Activated T-helper 1 cell treated with Interleukin-2 at 50 U/mL for 16 hours (primary cell): ENCODE data around the gene RNF182.
"Not testable (repeated sequence)": the region's sequence is repeated elsewhere in the genome, so short reads cannot be mapped to it uniquely, and the experiment has no call there.

ENCODE experiments used
- DNase-seq: peaks from one replicate; pipeline ENCODE4 v3.0.0-alpha.2; 2020; ENCODE audit warnings: low read depth

RNF182 gene, protein sequence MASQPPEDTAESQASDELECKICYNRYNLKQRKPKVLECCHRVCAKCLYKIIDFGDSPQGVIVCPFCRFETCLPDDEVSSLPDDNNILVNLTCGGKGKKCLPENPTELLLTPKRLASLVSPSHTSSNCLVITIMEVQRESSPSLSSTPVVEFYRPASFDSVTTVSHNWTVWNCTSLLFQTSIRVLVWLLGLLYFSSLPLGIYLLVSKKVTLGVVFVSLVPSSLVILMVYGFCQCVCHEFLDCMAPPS

DNA sequence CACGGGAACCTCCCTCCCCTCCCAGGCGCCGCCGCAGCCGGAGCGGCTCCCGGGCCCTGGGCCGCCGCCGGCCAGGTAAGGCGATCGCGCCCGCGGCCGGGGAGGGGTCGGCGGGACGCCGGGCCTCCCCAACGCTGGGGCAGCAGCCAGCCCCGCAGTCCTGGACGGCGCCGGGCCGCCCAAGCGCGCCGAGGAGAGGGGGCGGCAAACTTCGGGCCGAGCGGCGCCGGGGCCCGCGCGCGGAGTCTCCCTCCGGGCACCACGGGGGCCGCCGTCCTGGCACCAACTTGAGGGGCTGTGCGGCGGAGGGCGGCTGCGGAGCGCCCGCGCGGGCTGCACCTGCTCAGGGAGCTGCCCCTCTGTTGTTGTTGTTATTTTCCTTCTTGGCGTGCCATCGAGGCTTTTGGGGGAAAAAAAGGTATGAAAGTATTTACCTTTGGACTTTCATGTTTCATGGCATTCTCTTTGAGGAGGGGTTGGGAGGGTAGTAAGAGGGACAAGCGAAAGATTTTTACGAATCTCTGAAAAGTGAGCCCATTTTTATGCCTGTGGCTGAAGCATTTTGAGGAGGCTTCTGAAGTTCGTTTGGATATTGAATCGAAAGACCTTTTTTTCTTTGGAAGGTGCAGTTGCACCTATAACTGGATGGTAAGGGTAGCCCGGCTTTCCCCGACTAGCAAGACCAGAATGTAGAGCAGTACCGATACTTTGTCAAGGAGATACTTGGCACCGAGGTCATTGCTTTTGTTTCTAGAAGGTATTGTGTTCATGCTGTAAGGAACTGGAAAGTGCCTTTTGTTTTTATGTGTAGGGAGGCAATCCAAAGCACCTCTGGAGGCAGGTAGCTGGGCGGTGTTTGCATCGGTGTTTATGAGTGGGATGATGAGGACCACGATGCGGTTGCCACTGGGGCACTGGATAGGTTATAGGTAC, at the start of gene RNF182:
Gene RNF182, plus strand, starts transcription at position 4 of the 933 bp plus-strand sequence. CDS start 52,168 bp downstream, outside the sequence.
- no peak for DNase-seq

- DNase-seq = no peak
Observed at GRCh38 chr6:13877051-13877450, 47.7 kb upstream of the RNF182 start.

DNA sequence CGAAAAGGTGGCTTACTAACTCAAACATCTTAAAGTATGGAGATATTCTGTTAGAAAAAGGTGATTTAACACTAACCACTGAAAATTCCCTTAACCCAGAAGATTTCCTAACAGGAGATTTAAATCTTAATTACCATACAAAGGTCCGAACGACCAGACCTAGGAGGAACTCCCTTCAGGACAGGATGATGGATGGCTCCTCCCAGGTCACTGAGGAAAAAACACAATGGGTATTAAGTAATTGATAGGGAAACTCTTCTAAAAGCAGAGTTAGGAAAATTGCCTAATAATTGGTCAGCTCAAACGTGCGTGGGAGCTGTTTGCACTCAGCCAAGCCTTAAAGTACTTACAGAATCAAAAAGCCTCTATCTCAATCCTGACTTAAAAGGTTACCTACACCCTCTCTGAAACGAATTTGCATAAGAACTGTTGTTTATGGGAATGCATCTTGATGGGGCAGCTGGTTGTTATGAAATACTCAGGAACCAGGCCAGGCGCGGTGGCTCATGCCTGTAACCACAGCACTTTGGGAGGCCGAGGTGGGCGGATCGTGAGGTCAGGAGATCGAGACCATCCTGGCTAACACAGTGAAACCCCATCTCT, 44.6 kb upstream of the RNF182 start:
- not testable (repeated sequence) for DNase-seq

DNA sequence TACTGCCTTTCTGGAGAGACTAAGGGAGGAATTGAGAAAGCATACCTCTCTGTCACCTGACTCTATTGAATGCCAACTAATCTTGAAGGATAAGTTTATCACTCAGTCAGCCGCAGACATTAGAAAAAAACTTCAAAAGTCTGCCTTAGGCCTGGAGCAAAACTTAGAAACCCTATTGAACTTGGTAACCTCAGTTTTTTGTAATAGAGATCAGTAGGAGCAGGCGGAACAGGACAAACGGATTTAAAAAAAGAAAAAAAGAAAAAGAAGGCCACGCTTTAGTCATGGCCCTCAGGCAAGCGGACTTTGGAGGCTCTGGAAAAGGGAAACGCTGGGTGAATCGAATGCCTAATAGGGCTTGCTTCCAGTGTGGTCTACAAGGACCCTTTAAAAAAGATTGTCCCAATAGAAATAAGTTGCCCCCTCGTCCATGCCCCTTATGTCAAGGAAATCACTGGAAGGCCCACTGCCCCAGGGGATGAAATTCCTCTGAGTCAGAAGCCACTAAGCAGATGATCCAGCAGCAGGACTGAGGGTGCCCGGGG, 43.1 kb upstream of the RNF182 start:
- no peak for DNase-seq

DNA sequence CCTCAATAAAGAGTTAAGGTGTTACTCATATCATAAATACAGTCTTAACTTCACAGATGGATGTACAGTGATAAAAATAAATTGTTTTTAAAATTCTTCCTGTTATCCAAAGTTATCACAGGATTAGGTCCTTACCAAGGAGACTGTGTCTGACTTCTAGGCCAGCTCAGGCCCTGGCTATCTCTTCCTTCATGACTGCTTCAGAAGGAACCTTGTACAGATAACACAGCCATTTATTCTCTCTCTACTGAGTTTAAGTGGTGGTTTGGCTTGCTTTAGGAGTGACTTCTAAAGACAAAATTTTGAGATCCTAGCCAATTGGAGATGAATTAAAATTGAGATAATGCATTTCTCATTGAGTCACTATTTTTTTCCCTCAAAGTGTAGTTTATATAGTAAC, 40.8 kb upstream of the RNF182 start:
- no peak for DNase-seq

- no peak for DNase-seq
Observed at GRCh38 chr6:13884397-13884796, 40.4 kb upstream of the RNF182 start.

- no peak for DNase-seq
Observed at GRCh38 chr6:13885601-13886000, 39.2 kb upstream of the RNF182 start.

DNA sequence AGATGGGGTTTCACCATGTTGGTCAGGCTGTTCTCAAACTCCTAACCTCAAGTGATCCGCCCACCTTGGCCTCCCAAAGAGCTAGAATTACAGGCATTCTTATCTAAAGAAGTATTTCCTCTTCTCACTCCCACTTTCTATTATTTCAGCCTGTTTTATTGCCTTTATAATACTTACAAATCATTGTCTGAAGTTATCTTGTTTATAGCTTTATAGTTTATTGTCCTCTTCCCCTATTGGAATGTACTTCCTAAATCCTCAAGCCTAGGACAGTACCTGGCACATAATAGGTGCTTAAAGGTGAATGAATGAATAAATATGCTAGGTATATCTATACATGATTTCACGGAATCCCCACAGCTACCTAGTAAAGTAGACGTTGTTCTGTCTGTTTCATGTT, 37.8 kb upstream of the RNF182 start:
- DNase-seq = no peak

- DNase-seq = no peak
Observed at GRCh38 chr6:13892017-13892645, 32.6 kb upstream of the RNF182 start.

- DNase-seq = no peak
Observed at GRCh38 chr6:13902922-13903321, 21.8 kb upstream of the RNF182 start.

- DNase-seq = no peak
Observed at GRCh38 chr6:13903364-13903763, 21.4 kb upstream of the RNF182 start.

GRCh38 chr6:13907001-13907350, 17.8 kb upstream of the RNF182 start:
- no peak for DNase-seq

DNA sequence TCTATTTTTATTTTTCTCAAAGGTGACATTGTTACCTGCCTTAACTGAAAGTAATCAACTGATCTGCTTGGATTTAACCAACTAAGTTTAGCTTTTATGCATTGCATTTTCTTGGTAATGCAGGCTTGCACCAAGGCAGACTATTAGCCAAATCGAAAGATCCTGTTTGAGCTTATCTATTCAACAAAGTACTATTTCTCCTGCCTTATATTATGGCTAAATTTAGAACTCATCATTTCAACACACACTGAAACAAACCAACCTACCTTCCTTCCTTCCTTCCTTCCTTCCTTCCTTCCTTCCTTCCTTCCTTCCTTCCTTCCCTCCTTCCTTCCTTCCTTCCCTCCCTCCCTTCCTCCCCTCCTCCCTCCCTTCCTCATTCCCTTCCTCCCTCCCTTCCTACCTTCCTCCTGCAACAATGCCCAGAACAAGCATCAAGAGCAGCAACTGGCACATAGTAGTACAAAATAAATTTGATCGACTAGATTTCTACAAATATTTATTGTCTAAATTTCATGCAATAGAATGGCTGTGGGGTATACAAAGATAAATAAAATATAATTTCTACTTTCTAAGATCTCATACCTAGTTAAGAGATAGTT, 17.0 kb upstream of the RNF182 start:
- no peak for DNase-seq

DNA sequence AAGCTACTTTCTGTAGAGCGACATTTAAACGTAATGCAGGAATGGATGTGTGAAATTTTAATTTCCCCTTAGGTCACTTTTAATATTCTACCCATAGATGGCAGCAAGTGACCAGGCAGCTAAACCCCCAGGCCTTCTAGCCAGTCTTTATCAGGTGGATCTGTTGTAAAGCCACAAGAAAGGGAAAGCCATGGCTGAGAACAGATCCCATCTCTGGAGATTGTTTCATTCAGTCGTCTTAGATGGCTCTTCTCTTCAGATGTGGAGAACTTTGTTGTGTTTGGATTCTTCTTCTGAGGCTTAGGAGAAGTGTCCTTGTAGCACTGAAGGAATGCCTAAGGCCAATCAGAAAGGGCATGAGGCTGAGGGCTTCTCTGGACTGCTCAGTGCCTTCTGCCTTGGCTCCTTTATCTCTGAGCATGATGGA, 15.8 kb upstream of the RNF182 start:
- peak; percentile 21 for DNase-seq

DNA sequence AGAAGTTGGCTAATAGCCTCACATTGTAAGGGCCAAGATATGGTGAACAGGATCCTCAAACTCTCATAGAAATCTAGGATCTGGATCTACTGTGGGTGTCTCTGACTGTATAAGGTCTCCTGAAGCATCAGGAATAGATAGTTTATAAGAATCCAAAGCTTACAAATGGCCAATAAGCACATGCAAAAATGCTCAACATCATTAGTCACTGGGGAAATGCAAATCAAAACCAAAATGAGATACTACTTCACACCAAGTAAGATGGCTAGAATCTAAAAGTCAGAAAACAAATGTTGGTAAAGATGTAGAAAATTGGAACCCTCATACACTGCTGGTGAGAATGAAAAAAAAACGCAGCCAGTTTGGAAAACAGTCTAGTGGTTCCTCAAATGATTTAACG, 14.3 kb upstream of the RNF182 start:
- no peak for DNase-seq

GRCh38 chr6:13911337-13911736, 13.4 kb upstream of the RNF182 start:
- DNase-seq = no peak

- no peak for DNase-seq
Observed at GRCh38 chr6:13913226-13914001, 11.3 kb upstream of the RNF182 start.

- no peak for DNase-seq
Observed at GRCh38 chr6:13914351-13914750, 10.4 kb upstream of the RNF182 start.

GRCh38 chr6:13915561-13916229, 9.1 kb upstream of the RNF182 start:
- no peak for DNase-seq

DNA sequence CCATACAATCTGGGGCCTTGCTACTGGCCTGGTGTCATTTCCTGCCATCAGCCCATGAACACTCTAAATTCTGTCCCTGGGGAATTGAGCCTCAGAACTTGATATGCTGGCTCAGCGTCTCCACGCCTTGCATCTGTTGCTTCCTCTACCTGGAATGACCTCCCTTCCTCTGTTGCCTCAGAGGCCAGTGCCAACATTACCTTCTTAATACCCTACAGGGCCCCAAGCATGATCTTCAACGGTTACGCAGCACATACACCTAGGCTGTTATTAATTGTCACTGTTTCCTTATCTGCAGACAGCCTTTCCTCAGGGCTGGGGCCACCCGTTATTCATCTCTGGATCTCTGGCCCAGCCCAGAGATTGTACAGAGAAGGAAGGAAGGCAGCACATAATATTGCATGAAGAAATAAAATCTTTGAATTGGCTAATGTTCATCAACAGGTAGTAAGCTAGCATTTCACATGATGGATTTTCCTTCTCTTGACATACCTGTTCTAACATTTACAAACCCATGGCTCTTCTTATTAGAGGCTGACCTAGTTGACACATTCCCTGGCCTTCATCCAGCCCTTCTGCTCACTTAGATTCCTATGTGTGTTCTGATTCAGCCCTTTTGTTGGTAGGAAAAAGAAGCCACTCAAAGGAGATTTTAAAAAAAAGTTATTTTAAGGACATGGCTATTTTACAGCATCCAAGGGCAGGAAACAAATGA, 8.4 kb upstream of the RNF182 start:
- no peak for DNase-seq
